ENCODE results near the gene ATF7.

DNA sequence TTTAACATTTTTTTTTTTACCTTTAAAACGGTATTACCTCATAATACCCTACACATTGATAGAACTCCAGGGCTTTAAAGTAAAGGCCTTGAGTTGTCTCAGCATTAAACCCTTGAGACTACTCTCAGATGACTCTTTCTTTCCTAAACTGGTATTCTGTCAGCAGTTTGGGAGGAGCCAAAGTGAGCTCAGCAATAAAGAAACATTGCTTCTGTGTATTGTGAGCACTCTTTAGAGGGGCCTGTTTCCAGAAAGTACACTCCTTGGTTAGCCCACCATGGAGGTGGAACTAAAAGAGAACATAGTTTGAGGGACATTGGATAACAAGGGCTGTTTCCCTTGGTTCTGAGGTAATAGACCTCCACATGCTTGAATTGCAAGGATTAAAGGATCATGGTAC lies 147.3 kb downstream of the ATF7 start:
- TF ChIP-seq CTCF (IDR thresholded peaks at IDR 0.05) = no peak
- TF ChIP-seq POLR2AphosphoS5 (IDR thresholded peaks at IDR 0.05) = no peak
- no peak for TF ChIP-seq POLR2A (IDR thresholded peaks at IDR 0.05)

All from breast epithelium (tissue), 3 donors.